Measurements from ENCODE around the gene RNF146.
"Not testable (repeated sequence)": the region's sequence is repeated elsewhere in the genome, so short reads cannot be mapped to it uniquely, and the experiment has no call there.

The RNF146 gene

GRCh38 chr6:127288705-127289104 is 22.0 kb downstream of the RNF146 start:
- DNase-seq (no peak), ATAC-seq (no peak)

- no peak for ATAC-seq
- no peak for DNase-seq
These were observed 23.3 kb downstream of the RNF146 start for GRCh38 chr6:127289934-127290333.

- no peak for DNase-seq
- ATAC-seq, result no peak
These were observed 24.0 kb downstream of the RNF146 start for GRCh38 chr6:127290391-127291265.

GRCh38 chr6:127291495-127291894 is 24.8 kb downstream of the RNF146 start:
- ATAC-seq (peak; percentile 56), DNase-seq (no peak)

GRCh38 chr6:127297502-127298070 is 30.9 kb downstream of the RNF146 start:
- no peak for ATAC-seq

GRCh38 chr6:127298475-127298874 is 31.8 kb downstream of the RNF146 start:
- ATAC-seq (no peak), DNase-seq (no peak)

More at GRCh38 chr6:127297502-127298070, 30.9 kb downstream of the RNF146 start:
- DNase-seq, result no peak

GRCh38 chr6:127299522-127300240 is 33.0 kb downstream of the RNF146 start:
- DNase-seq, result no peak
- no peak for ATAC-seq

- ATAC-seq (no peak), DNase-seq (no peak)
These were observed 33.7 kb downstream of the RNF146 start for GRCh38 chr6:127300411-127300810.

GRCh38 chr6:127301199-127301700 is 34.6 kb downstream of the RNF146 start:
- no peak for DNase-seq

GRCh38 chr6:127302728-127303660 is 36.3 kb downstream of the RNF146 start:
- ATAC-seq (no peak), DNase-seq (peak; percentile 38)

More at GRCh38 chr6:127301199-127301700, 34.6 kb downstream of the RNF146 start:
- no peak for ATAC-seq

- DNase-seq, result no peak
- ATAC-seq, result no peak
These were observed 37.3 kb downstream of the RNF146 start for GRCh38 chr6:127303917-127304316.

GRCh38 chr6:127305741-127306140 is 39.1 kb downstream of the RNF146 start:
- DNase-seq (no peak), ATAC-seq (no peak)

- ATAC-seq (no peak), DNase-seq (no peak)
These were observed 50.9 kb downstream of the RNF146 start for GRCh38 chr6:127317388-127318128.

- DNase-seq (no peak), ATAC-seq (no peak)
These were observed 53.0 kb downstream of the RNF146 start for GRCh38 chr6:127319686-127320085.

- ATAC-seq (peak; percentile 36), DNase-seq (no peak)
These were observed 61.5 kb downstream of the RNF146 start for GRCh38 chr6:127328043-127328609.

GRCh38 chr6:127331256-127331655 is 64.6 kb downstream of the RNF146 start:
- DNase-seq, ATAC-seq: not testable (repeated sequence)

- DNase-seq (no peak), ATAC-seq (no peak)
These were observed 65.8 kb downstream of the RNF146 start for GRCh38 chr6:127332383-127332961.

All from stimulated activated naive CD8-positive, alpha-beta T cell treated with anti-CD3 and anti-CD28 coated beads, Interleukin-15, Interleukin-2, amounts not matched to agents 100 U/mL and 50 U/mL, for 24 hours (primary cell).